Body of pancreas (tissue), 4 donors: ENCODE data around the gene RFTN2.

Experiments used
- POLR2A ChIP-seq, 3 donors: fragments of 450-650 bp; IDR thresholded peaks; one replicate each; pipeline ENCODE4 v1.6.1; 2016; ENCODE audit warnings: antibody characterized with exemption in 3 of 3, mild to moderate bottlenecking in 2 of 3
- TF ChIP-seq, protein P1 (sequence below), 7 experiments: fragments of 450-650 bp in 4 of 7; fragments of 200-600 bp in 3 of 7; sonication (generic) in 3 of 7; IDR thresholded peaks; one replicate each; pipeline ENCODE4 v1.5.1; 2016 to 2019; ENCODE audit warnings: antibody characterized with exemption in 7 of 7

DNA sequence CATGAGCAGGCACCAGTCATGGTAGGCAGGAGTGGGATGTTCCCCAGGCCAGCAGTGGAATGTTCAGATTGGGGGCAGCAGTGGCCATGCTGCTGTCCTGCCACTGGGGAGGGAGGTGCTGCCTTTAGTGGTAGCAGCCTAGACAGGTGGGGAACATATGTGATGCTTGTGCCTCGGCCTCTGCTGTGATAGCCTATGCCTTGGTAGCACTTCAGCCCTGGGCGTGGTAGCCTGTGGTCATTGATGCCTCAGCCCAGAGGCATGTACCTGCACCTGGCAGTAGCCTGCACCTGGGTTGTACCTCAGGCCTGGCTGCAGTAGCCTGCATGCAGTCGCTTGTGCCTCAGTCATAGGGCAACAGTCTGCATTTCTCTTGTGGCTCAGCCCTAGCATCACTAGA, 7.1 kb downstream of the RFTN2 start:
- TF ChIP-seq, protein P1, sequence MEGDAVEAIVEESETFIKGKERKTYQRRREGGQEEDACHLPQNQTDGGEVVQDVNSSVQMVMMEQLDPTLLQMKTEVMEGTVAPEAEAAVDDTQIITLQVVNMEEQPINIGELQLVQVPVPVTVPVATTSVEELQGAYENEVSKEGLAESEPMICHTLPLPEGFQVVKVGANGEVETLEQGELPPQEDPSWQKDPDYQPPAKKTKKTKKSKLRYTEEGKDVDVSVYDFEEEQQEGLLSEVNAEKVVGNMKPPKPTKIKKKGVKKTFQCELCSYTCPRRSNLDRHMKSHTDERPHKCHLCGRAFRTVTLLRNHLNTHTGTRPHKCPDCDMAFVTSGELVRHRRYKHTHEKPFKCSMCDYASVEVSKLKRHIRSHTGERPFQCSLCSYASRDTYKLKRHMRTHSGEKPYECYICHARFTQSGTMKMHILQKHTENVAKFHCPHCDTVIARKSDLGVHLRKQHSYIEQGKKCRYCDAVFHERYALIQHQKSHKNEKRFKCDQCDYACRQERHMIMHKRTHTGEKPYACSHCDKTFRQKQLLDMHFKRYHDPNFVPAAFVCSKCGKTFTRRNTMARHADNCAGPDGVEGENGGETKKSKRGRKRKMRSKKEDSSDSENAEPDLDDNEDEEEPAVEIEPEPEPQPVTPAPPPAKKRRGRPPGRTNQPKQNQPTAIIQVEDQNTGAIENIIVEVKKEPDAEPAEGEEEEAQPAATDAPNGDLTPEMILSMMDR (IDR thresholded peaks at IDR 0.05), result no peak
- TF ChIP-seq POLR2A (IDR thresholded peaks at IDR 0.05), result no peak
